DMS79 (cell line): ENCODE results near the gene TMEM266.

ENCODE experiments used
- DNase-seq: peaks from one replicate; lab custom pipeline; 2025; lab: John Stamatoyannopoulos, UW

TMEM266 gene

DNA sequence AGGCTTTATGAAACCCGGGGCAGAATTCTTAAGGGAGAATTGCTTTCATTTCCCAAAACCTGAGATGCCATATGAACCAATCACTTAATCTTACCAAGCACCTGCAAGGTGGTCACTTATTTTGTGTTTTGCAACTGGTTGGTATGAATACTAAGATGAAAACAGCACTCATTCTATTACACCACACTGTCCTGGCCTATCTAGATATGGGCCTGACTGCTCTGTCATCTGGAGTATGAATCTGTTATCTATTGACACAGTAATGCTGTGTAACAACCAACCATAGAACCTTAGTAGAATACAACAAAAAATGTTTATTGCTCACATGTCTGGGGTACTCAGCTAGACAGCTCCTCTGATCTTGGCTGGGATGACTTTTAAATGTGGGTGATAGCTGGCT is 74.8 kb downstream of the TMEM266 start:
- no peak for DNase-seq

DNA sequence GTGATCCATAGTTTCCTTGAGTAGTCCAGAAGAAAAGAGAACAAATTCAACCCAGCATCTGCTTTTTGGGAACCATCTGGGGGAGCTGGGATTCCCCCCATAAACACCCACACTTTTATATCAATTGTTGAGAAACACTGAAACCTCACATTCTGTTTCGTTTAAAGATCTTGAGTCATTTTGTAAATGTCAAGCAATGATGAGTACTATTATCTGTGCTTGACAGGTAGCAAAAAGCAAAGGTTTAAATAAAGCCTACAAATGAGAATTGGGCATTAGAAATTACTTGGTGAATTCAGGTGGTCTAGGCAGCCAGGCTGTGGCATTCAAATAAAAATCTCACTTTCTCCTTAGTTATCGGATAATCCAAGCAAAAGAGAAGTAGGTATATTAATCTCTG is 75.7 kb downstream of the TMEM266 start:
- no peak for DNase-seq

DNA sequence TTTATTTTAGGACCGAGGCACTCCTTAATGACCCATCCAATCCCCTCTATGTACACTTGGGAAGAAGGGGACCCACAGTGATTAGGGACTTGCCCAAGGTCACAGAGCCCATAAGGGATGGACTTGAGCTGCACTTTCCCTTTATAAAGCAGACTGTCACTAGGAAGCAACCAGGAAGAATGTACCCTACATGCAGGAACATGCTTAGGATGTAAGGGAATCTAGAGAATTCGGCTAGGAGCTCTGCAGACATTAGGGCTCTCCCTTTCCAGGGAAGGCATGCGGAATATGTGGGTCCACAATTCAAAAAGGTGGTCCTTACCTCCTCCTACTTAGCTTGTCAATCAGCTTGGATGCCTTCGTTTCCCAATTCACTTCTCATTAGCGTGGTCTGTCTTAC is 78.7 kb downstream of the TMEM266 start:
- no peak for DNase-seq

DNA sequence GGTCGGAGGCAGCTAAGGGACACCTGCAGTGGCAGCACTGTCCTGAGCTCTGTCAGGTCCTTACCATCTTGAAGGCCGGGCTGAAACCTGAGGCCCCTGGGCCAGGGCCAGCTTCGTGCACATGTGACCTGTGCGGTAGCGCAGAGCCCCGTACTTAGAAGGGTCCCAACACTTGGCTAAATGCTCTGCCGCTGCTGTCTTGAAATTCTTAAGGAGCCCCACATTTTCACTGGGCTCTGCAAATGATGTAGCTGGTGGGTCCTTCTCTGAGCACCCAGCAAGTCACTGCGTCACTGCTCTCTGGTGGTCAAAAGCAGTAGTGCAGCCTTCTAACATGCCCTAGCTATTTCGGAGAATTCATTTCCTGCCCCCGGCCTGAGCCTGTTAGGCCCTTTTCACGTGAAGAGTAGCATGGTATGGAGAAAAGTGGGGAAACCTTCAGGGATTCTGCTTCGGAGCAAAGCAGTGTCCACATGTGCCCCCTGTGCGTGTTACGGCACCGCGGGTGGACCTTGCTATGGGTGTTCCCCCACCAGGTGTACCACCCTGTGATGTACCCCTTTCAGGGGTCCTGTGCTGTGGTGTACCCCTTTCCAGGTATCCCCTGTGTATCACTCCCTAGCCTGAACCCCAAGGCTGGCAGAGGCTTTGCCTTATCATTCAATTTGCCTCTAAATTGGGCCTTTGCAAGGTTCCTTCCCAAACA is 79.7 kb downstream of the TMEM266 start:
- no peak for DNase-seq

DNA sequence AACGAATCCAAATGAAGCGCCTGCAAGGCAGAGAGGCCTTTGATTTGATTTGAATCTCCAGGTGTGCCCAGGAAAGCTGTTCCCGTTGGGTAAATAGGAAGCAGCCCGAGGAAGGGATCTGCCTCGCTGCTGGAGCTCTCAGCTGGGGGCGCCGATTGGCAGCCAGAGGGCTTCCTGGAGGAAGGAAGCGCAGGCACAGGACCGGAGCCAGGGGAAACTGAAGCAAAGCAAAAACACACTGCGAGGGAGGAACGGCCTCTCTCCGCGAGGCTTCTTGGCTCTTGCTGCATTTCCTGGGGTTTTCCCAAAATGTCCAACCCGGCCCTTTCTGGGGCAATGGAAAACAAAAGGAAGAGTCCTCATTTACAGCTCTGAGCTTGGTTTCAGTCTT is 80.3 kb downstream of the TMEM266 start:
- DNase-seq: no peak

DNA sequence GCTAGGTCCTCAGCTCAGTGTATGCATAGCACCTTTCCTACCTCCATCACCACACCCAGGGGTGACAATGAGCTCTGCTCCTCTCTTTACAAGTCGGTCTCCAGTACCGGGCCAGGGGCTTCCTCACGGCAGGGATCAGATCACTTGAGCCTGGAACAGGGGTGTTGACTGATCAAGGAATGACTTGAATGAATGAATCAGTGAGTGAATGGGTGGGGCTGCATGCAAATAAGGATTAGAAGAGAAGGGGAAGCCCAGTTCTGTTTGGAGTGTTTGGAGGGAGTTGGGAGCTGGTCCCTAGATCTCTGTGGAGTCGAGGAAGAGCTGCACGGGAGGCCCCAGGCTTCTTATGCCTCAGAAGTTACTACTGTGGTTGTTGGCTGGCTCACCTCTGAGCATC is 87.0 kb downstream of the TMEM266 start:
- no peak for DNase-seq

DNA sequence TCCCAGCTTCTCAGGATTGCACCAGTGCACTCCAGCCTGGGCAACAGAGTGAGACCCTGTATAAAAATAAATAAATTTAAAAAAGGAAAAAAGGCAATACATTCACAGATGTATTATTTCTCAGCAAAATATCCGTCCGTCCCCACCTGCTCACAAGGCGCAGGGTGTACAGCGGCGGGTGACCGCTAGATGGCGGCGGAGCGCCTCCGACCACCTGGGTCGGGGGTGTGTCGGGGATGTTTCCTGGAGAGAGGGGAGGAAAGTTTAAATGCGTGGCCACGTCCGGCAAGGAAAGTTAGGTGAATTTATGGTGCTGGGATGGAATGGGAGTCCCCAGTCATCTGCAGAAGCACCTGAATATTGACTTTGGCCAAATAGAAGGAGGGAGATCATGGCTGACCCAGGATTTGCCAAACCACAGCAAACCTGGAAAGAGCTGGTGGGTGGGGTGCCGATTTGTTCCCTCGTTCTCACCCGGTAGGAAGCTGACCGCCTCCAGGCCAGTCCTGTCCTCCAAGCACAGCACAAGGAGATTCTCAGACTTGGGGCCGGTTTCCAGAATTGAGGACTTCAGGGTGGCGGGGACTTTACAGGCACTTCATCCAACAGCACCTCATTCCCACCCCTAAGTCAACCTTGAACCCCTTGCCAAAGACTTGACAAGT is 88.3 kb downstream of the TMEM266 start:
- DNase-seq: no peak

DNA sequence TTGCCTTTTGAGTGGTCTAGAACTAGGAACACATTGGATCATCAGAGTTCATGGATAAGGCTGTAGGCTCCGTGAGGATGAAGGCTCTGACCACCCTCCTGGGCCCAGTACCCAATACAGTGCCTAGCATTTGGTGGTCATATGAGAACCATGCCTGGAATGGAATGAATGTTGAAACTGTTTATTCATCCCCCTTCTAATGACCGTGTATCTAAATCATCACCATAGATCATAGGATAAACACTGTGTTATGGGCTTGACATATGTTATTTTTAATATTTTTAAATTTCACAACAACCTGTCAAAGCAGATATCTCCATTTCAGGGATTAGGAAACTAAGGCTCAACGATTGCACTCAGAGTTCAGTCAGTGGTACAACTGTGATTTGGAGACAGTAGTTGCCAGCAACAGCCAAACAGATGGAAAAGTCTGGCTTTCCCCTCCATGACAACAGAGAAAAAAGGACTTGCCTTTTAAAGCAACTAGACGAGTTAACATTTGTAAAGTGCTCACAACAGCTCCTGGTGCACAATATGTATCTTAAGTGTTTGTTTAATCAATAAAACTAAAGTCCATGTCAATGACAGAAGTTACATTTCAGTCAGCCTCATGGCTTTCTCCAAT is 89.6 kb downstream of the TMEM266 start:
- no peak for DNase-seq

DNA sequence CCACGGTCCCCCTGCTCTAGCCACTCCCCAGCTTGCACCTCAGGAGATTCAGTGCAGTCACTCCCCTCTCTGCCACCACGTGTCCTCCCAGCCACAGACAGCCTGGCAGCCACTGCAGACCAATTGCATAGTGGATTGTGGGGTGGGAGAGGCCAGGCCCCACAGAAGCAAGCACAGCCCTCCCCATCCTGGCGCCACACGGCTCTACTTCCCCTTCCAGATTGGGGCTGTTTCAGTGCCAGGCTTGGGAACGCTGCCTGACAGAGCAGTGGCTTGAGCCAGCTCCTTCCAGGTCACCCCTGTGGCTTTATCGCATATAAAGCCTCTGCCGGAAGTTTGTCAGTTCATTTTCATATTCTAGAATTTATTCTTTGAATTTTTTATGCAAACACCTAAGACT is 90.7 kb downstream of the TMEM266 start:
- DNase-seq: no peak

DNA sequence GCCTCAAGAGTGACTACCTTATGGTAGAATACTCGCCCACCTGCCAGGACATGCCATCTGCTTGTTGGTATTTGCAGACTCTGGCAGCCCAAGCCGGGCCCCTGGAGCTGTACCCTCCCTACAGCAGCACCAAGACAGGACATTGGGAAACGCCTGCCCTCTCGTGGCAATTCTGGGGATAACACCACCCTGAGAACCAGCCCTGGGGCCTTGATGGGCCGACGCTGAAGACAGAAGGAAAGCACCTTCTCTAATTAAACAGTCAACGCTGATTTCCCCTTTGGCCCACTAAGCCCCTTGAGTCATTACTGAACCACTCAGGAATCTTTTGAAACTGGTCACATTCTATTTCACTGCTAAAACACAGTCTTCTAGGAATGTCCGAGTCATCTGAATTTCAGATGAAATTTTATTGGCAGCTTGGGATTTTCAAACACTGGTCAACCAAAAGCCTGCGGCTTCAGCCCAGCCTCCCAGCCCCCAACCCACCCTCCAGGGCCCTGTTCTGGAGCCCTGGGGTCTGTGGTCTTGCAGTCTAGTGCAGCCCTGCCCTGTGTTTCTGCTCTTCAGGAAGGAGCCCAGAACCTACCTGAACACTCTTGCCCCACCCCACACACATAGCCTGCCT is 91.3 kb downstream of the TMEM266 start:
- no peak for DNase-seq

DNA sequence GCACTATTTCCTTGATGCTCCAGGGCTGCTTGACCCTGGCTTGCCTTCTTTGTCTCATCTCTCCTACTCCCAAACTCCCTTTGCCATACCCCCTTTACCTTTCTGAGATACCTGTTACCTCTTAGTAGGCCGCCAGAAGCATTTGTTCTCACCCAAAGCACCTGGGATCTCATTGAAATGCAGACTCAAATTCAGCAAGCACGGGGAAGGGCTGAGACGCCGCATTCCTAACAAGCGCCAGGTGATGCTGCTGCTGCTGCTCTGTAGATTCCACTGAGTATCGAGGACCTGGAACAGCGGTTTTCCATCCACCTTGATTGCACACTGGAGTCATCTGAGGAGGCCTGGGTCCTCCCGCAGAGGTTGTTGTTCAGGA is 91.8 kb downstream of the TMEM266 start:
- DNase-seq: no peak

DNA sequence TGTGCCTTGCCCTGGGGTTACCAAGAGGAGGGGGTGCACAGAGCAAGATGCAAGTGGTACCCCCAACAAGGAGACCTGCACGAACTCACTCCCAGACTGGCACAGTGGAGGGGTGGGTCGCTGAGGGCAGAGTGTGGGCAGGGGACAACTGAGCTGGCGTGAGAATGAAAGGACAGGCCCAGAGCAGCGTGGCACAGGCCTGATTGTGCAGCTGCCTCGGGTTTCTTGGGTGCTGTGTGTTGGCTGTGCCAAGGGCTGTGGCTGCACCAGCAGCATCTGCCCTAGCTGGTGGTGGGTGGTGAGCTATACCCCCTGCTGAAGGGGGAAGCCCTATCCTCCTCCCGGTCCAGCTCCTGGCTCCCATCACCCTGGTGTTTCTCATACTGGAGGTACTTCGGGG is 92.4 kb downstream of the TMEM266 start:
- no peak for DNase-seq

DNA sequence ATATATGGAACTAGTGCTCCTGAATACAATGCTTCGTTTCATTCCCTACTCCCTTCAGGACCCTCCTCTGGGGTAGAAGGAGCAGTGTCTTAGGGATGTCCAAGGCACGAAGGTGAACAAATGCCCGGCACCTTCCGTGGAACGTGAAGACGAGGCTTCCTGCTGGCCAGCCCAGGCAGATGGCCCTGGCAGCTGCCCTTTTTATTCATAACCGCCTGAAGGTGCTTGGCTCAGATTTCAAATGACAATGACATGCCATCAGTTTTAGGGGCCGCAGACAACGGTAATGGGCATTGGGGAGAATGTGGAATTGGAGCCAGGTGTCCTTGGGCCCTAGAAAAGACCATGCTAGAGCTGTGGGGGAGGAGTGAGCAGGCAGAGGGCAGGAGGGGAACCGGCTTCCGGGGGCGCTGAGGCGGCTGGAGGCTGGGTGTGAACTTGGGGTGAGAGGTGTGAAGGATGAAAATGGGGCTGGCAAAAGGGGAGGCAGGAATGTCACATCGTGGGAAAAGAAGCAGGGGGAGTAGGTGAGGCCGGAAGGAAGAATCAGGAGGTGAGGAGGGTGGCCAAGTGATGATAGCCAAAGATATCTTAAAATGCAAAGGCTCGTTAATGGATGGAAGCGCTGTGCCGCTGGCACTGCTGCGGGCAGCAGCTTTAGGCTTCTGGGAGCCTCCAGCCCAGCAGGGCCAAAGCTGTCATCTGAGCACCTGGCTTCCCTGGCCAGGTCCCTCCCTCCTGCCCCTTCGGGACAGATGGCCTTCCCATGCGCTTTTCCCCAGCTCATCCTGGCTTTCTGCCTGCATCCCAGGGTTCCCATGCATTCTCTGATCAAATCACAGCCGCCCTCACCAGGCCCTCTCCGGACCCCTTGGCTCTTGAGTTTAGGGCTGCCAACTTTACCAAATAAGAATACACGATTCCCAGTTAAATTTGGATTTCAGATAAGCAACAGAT is 93.7 kb downstream of the TMEM266 start:
- no peak for DNase-seq

DNA sequence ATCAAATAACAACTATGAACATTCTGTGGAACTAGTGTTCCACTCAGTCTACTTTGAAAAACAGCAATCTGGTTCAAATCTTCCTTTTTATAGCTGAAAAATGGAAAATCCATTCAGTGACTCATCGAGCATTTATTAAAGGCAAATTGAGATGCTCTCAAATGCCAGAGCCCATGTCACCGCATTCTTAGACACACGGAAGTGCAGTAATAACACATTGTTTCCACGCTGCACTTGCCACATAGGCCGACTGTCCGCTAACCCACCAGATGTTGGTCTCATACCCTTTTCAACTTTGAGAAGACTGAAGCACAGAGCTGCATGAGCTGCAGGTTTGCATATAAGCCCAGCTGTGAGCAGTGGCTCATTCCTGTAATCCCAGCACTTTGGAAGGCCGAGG is 95.9 kb downstream of the TMEM266 start:
- DNase-seq: no peak

DNA sequence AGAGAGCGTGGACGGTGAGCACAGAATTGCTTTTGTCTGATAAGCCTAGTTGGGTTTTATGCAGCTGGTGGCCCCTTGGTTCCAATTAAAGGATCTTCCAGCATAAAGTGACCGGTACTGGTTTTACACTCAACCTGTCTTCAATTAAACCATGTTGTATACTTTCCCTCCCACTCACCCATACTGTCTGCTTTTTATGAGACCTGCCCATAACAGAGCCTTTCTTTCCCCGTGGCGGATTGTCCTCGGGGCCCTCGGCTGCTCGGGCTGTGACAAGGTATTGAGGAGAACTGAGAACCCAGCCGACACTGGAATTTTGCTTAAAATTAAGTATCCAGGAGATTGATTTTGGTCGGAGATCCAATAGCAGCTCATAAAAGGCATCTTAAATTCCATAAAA is 98.4 kb downstream of the TMEM266 start:
- DNase-seq: no peak

DNA sequence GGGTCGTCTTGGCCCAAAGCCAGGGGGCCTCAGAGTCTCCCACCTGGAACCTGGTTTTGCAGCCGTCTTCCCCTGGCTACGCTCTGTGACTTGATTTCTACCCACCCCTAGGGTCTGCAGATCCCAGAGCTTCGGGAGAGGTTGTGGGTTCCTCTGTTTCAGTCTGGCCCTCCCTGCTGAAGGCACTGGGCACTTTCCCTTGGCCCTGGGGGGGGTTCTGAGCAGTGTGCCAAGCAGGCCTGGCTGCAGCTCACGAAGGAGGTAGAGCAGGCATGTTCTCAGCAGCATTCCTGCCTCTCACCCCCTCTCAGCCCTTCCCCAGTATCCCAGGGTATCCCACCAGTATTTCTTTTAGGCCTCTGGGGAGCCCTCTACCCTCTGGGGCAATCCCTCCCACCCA is 99.0 kb downstream of the TMEM266 start:
- DNase-seq: no peak

DNA sequence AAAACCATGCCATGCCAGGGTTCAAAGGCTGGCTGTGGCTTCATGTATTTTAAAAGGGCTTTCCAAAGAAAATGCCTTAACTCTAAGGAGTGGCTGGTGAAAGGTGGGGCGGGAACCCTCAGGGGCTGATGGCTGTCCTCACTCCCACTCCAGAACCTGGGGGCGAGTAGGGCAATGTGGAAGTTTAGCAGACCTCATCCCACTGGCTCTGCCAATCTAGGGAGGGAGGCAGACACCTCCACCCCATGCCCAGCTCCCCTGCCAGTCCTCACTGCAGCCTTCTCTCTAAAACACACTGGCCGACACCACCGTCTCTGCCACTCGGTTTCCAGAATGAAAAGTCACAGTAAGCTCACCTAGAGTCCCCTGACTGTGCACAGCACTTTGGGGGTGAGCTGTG is 99.5 kb downstream of the TMEM266 start:
- DNase-seq: no peak

DNA sequence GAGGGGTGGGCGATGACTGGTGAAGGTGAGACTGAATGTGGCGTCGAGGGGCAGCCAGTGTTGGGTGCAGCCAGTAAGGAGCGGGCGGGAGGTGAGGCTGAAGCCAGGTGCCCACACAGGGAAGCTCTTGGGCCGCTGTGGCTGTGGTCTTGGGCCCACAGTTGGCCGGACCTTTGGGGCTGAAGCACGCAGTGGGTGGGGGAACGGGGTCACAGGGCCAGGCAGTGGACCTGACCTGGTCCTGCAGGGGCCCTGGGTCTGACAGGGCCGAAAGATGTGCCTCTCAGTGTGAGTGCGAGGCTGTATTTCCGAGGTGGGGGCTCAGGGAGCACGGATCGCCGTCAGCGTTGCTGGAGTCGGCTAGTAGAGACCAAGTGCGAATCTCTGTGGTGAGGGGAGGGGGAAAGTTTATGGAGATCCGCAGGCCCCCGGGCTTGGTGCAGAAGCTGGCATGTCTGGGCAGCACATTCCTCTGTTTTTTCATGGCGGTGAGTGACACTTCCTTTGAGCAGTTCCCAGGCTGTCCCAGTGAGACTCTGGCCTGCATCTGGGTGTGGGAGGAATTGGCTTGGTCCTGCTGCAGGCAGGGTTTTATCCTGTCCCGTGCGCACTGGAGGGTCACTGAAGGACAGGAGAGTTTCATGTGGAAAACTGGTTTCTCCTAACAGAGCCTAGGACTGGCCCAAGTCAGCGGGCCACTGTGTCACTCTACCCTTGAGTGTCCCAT is 100.8 kb downstream of the TMEM266 start:
- no peak for DNase-seq

DNA sequence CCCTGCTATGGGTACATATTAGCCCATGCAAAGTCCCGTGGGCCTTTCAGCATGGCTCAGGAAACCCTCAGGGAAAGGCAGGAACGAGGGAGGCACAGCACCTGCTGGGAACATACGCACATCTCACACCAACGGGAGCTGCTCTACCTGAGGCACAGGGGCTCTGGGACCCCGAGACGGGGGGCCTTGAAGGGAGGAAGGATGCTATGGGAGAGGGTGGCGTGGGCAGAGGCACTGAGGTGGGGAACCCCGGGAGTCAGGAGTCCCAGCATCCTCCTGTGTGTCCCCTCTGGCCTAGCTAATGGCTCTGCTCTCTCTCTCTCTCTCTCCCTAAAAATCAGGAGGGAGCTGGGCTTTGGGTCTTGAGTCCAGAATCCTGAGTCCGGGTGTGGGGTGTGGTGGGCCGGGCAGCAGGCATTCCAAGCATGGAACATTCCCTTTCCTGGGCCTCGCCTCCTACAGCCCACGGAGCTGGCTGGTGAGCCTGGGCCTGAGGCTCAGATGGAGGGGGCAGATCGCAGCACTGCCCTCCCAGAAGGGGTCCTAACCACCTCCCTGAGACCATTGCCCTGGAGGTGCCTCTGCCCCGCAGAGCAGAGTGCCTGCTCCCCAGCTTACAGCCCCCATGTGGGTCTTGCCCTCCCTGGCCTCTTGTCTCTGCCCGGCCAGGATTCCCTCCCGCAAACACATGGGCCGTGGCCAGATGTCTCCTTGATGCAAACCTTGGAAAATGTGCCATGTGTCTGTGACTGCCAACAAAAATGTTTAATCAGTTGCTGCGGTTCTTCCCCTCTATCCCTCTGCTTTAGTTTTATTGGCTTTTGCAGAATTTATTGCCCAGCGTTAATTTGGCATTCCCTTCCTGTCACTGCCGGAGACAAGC is 101.6 kb downstream of the TMEM266 start:
- DNase-seq: no peak

DNA sequence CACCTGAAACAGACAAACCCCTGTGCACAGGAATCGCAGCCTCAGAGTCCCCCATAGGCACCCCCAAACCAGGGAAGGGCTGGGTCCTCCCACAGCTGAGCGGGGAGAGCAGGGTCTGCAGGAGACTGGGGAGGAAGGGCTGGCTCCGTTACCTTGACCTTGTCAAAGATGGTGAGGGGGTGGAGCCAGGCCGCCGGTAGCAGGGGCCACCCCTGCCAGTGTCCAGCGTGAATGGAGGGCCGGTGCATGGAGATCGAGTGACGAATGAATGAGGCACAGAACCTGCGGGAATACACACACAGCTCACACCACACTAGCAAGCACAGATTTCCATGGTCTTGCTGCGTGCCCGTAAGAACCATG is 102.2 kb downstream of the TMEM266 start:
- no peak for DNase-seq
